Measurements from ENCODE around the gene NAPG. TPM values are rescaled to one million over a fixed set of nuclear protein-coding genes. Genes with fewer than 3 reads are reported as not detected.

NAPG gene
- total and polyA plus RNA-seq, 10 of the 15 experiments (the other 5 are each of a cell fraction or from before 2014, with no cell fraction given): 20.5 to 34.8 (median 24.0) TPM

DNA sequence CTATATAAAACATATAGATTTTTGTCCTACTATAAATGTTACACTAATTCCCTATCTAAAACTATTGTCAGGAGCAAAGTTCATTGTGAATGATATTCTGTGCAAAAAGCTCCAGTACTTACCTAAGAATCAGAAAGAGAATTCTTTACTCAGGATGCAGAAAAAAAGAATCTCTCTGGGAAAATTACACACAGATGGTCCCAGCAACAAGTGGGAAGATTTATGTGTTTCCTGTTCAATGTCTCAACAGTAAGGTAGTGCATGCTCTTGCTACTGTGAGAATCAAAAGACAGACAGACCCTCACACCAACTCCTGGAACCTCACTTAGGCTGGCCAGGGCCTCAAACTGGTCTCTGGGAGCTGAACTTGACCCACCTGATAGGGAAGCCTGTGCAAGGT, 11.2 kb upstream of the NAPG start:
- SMC1A ChIA-PET (ENCODE audit: uncharacterized antibody, unreplicated experiment): interaction anchor here (1.1 to 1.7 kb wide), 2 partner anchors 198 to 530 kb away, joined by 3 read pairs; no protein-coding TSS in a partner anchor
- FAIRE-seq (no peak), ATAC-seq (no peak), DNase-seq (ENCODE audit: low read depth, low spot score) (no peak)
- Histone ChIP-seq H4K20me1 (ENCODE audit: control insufficient read depth, insufficient read depth) (no peaks in the 10 kb centered on the region), H3K9ac (ENCODE audit: control insufficient read depth, insufficient read depth, low read length) (no peak overlapping the region), H2AFZ (ENCODE audit: control insufficient read depth, low read depth, low read length) (no peak overlapping the region), H3K4me1 (ENCODE audit: control insufficient read depth, insufficient read depth, low read length) (no peaks in the 10 kb centered on the region), H3K9me3 (replicated peaks; ENCODE audit: control insufficient read depth, insufficient read depth, low read length) (no peaks in the 10 kb centered on the region), H3K79me2 (ENCODE audit: control insufficient read depth, insufficient read depth, low read length) (no peaks in the 10 kb centered on the region), H3K4me2 (ENCODE audit: control insufficient read depth, insufficient read depth) (no peak overlapping the region), H3K36me3 (ENCODE audit: control insufficient read depth in 2 of 2, insufficient read depth in 2 of 2, low read length in 1 of 2) (no peaks in the 10 kb centered on the region), H3K27me3 (replicated peaks in 1 of 2; ENCODE audit: control insufficient read depth in 2 of 2, insufficient read depth in 2 of 2, low read length in 1 of 2) (peaks cover 3 to 5% of the 10 kb centered on the region in 2 experiments; a peak in 2 of 4 replicates), H3K4me3 (no peak overlapping the region), H3K27ac (ENCODE audit: control insufficient read depth, insufficient read depth) (no peak overlapping the region)
- no TSS peak for BruUV-seq (replicated peaks)
- RAD21 ChIA-PET (ENCODE audit: unreplicated experiment): no interaction called here
- in situ Hi-C loops (cut with MboI) (no loop called here), intact Hi-C loops (cut with micrococcal nuclease; ENCODE audit: unreplicated experiment) (no loop called here)
- TF ChIP-seq RELA (IDR thresholded peaks at IDR 0.05; ENCODE audit: borderline replicate concordance, partially characterized antibody) (no peak), SPI1 (IDR thresholded peaks at IDR 0.05; ENCODE audit: borderline replicate concordance, insufficient read depth, low read depth, low read length) (no peak), FOS (IDR thresholded peaks at IDR 0.05; ENCODE audit: borderline replicate concordance, extremely low read depth, insufficient read length) (no peak), CBFB (IDR thresholded peaks at IDR 0.05; ENCODE audit: low read depth) (no peak), ETV6 (conservative IDR thresholded peaks at IDR 0.05 in 1 of 2, IDR thresholded peaks at IDR 0.05 in 1 of 2; ENCODE audit: borderline replicate concordance in 1 of 2, low read depth in 1 of 2) (no peak)
- TF ChIP-seq, protein P1, sequence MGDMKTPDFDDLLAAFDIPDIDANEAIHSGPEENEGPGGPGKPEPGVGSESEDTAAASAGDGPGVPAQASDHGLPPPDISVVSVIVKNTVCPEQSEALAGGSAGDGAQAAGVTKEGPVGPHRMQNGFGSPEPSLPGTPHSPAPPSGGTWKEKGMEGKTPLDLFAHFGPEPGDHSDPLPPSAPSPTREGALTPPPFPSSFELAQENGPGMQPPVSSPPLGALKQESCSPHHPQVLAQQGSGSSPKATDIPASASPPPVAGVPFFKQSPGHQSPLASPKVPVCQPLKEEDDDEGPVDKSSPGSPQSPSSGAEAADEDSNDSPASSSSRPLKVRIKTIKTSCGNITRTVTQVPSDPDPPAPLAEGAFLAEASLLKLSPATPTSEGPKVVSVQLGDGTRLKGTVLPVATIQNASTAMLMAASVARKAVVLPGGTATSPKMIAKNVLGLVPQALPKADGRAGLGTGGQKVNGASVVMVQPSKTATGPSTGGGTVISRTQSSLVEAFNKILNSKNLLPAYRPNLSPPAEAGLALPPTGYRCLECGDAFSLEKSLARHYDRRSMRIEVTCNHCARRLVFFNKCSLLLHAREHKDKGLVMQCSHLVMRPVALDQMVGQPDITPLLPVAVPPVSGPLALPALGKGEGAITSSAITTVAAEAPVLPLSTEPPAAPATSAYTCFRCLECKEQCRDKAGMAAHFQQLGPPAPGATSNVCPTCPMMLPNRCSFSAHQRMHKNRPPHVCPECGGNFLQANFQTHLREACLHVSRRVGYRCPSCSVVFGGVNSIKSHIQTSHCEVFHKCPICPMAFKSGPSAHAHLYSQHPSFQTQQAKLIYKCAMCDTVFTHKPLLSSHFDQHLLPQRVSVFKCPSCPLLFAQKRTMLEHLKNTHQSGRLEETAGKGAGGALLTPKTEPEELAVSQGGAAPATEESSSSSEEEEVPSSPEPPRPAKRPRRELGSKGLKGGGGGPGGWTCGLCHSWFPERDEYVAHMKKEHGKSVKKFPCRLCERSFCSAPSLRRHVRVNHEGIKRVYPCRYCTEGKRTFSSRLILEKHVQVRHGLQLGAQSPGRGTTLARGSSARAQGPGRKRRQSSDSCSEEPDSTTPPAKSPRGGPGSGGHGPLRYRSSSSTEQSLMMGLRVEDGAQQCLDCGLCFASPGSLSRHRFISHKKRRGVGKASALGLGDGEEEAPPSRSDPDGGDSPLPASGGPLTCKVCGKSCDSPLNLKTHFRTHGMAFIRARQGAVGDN (IDR thresholded peaks at IDR 0.05): no peak
- POLR2A ChIA-PET: no interaction called here
- CTCF ChIA-PET: interaction anchor here (1.4 kb wide), 1 partner anchor 8 kb away, joined by 3 read pairs; no protein-coding TSS in a partner anchor

All from GM12878 (cell line).